AML-193 (cell line): ENCODE measurements around the gene ABTB2.

Experiments used
- DNase-seq, 2 experiments: peaks; one replicate each; lab custom pipeline; 2025; lab: John Stamatoyannopoulos, UW

ABTB2 gene

DNA sequence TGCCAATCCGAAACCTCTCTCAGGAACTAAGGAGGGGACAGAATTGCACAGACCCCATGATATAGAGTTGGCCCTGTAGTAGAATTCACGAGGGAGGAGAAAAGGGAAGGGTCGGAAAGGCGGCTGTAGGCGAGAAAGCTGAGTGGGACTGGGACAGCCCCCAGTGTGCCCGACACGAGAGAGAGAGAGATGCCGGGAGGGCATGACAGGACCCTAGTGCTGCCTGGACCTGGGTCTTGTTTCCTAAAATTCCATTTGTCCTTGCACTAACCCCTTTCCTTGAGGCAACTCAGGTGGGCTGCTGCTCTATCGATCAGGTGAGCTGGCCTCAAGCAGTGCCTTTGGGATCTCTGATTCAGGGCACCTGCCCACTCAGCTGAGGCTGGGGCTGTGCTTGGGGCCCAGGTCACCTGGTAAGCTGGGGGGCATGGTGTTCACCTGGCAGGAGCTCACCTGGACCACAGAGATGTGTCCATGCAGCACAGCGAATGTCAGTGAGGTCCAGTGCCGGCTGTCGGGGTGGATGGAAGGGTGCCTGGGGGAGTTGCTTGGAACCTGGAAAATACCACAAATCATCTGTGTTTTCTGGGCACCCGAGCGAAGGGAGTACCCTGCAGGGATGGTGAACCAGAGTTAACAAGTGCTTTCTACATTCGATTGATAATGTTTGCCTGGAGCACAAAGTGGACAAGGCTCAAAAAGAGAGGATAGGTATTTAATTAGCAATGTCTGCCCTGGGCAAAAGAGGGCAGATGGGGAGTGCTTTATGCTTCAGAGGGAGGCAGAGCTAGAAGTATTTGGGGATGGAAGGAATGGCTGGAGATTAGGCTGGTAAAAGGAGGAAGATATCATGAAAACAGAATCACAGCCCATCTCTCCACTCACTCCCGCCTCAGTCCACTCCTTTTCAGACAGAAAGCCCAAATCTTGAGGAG is 190.7 kb downstream of the ABTB2 start:
- DNase-seq: no peak

DNA sequence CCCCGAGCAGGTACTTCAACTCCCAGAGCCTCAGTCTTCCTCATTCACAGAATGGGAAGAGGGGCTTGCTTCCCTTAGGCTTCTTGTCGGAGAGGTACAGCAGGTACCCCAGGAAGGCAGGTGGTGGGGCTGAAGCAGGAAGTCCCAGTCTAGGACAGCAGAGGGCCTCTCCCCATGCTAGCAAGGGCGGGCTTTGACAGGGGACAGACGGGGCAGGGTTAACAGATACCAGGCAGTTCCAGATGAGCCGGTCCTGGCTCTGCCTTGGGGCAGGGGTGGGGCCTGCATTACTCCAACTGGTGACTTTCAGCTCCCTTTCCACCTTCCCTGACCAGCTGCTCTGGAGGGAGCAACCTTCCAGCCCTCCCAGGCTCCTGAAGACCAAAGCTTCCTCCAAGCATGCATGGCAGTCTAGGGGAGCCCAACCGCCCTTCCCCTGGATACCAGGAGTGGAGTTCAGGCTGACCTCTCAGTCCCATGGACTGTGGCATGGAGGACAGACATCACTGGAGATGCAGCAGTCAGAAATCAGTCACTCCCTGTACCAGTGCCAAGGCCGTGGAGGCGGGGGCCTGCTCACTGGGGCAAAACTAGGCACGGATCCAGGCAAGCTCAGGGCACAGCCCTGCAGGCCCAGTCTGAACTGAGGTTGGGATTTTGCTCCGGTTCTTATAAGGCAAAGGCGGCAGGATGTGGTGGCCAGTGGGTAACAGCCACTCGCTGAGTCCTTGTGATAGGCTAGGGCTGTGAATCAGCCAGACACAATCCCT is 191.8 kb downstream of the ABTB2 start:
- no peak for DNase-seq

DNA sequence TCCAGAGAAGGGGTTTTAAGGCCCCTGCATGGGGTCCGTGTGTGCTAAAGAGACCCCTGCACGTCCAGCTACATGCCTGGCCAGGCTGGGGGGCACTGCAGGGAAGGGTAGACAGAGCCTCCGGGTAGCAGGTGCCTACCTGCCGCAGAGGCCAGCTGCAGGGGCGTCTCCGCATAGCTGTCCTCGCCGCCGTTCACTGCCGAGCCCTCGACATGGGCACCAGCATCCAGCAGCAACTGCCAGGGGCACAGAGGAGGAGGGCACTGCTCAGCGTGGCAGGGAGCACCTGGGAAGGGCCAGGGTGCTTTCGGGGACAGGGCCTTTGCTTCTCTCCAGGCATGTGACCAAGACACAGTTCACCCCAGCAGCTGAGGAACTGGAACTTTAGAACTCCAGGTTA is 192.7 kb downstream of the ABTB2 start:
- no peak for DNase-seq

DNA sequence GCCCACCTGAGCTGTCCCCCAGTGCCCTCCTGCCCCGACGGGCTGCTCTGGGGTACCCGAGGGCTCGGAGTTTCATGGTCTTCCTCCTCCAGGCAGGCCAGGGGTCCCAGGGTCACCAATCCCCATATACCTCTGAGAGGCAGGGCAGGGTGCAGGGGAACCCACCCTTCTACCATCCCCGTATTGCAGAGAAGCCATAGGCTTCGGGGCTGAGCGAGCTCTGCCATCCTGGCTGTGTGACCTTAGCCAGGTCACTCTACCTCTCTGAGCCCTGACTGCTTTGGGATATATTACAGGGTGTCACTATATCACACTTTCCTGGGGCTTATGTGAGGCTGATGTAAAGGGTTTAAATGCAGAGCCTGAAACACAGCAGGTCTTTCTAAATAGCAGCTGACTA is 195.0 kb downstream of the ABTB2 start:
- DNase-seq: no peak

DNA sequence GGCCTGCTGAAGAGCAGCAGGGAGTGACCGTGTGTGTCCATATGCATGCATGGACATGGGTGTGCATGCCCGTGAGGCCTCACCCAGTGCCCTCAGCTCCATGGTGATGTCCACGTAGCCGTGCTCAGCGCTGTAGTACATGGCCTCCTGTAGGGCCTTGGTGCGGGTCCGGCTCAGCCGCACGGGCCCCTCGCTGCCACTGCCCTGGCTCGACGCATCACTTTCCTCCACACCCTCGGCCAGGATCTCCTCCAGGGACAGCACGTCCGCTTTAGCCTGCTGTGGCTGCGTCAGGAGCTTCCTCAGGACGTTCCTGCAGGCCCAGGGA is 195.4 kb downstream of the ABTB2 start:
- DNase-seq: no peak

DNA sequence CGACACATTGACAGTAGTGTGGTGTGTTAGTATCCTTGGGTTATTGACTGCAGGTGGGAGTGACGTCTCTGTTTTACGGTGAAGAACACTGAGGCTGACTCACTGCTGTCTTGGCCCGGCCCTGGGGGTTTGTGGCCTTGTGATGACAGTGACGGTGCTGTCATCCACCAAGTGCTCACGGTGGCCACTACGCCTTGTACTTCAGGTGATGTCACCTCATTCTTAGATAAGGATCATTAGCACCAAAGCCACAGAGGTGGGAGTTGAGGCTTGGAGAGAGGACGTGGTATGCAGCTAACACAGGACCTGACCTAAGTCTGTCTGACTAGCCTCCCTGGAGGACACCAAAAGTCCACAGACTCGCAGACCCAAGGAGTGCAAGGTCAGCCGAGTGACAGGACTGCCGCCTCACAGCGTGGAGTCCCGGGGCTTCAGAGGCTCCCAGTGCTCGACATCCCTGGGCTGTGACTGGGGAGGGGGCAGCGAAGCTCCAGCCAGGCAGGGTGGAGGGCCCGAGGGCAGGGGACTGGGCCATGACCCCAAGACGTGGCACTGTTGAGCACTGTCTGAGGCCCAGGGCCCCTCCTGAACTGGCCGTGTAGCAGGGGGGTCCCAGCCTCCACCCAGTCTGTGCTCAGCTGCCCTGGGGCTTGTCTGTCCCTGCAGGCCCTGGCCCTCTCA is 195.9 kb downstream of the ABTB2 start:
- no peak for DNase-seq

DNA sequence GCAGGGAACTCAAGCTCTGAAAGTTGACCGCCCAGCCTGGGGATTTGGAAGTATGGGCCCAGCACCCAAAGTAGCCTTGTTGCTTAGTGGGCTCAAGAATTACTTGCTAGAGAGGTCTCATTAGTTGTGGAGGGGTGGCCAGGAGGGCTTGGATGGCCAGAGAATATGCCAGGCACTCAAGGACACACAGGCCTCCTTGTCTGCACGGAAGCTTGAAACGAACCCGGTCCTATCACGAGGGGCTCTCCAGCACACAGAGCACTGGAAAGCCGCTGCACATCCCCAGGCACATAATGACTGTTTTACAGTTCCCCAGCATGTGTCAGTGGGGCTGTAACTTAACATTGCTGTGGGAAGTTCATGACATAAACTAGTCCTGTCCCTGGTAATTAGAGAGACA is 196.4 kb downstream of the ABTB2 start:
- no peak for DNase-seq

DNA sequence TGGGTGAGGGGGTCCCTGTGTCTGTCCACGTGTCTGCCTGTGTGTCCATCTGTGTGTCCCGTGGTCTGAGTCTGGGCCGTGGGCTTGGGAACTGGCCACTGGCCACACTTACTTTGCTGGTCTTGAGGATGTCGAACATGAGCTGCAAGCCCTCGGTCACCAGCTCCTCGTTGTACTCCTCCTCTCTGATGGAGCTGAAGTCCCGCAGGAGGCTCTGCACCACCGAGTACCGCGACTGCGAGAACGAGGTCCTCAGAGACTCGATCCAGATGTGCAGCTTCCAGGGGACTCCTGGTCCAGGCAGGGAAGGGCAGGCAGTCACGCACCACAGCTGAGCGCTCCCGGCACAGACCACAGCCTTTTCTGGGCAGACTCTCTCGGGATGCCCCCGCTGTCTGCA is 197.0 kb downstream of the ABTB2 start:
- DNase-seq: no peak

DNA sequence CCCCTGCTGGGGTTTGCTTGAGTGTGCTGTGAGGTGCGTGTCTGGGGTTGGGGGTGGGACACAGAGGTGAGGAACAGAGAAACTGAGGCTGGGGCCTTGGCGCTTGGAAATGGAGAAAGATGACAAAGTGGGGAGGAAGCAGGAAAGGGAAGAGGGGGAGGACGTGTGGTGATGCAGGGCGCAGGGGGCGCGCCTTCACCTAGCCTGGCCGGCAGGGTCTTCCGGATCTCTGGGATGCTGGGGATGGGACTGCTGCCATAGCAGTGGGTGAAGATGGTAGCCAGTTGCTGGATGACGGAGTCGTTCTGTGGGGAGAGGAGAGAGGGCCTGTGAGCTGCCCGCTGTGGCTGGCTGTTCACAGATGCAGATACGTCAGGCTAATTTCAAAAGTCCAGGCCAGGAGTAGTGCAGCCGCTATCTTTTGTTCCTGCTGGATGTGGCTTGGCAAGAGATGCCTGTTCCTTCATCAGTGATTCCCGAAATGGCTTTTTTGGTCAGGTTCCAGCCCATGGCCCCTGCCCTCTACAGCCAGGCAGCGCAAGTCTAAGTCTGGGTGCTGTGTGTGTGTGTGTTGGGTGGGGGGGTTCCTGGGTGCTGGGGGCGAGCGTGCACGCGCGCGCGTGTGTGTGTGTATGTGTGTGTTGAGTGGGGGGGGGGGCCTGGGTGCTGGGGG is 197.6 kb downstream of the ABTB2 start:
- DNase-seq: no peak

DNA sequence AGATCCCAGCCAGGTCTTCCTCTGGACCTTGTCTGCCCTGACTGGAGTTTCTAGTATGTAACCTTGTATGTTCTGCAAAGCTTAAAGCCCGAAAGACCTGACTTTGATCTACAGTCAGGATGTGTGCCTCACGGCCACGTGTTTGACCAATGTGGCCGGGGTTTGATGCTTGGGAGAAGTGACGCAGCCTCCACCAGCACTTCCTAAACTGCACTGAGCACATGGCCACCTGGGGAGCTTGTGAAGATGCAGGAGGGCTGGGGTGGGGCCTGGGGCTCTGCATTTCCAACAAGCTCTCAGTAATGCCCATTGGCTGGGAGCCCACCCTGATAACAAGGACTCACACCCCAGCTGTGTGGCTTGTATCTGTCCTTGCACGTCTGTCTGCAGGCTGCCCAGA is 199.1 kb downstream of the ABTB2 start:
- DNase-seq: no peak

DNA sequence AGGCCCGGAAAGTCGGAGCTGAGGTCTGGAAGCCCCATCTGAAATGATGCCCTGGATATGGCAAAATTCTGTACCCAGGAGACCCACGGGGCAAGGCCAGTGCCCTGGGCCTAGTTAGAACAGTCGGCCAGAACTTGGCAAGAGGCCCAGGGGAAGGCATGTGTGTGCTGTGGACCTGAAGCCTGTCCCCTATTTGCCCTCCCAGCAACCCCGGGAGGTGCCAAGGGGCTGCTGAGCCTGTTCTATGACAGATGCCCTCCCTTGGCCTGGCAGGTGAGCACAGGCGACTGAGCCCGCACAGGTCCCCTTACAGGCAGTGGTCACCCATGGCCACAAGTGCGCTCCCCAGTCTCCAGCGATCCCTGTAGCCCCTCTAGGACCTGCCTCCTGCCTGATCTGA is 200.6 kb downstream of the ABTB2 start:
- DNase-seq: no peak

DNA sequence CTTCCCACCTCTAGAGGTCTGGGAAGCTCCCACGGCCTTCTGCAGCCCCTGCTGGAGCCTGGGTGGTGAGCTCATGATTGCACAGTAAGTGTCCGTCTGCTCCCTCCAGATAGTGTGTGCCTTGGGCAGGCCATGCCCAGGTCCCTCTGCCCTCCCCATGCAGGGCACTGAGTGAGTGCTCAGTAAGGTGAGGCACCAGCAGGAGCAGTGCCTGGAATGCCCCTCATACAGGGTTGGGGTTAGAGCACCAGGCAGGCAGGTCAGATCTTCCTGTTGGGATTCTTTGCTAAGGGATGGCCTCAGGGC is 202.1 kb downstream of the ABTB2 start:
- DNase-seq: no peak

DNA sequence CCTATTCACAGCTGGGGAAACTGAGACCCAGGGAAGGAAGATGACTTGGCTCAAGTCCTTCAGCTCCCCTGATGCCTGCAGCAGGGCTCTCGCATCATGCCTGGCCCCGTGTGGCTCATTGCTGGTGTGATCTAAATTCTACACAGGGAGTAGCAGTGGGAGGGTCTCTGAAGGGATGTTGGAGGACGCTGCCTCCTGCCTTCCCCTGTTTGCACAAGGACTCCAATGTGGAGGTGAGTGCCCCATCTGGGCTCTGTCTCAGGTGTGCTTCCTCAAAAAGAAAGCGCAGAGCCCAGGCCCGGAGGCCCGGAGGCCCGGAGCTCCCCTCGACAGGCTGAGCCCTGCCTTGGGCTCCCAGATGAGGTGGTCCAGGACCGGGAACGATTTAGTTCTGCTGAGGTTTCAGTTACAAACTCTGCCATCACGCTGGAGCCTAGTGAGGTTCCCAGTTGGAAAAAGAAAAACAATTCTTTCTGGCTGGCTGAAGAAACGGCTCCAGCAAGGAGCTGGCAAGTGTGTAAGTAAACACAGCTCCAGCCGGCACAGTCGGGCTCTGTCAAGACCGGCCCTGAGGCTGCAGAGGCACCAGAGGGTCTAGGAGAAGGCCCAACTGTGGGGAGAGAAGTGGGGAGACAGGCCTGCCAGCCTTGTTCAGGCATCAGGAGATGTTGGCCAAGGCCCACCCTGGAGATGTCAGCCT is 202.6 kb downstream of the ABTB2 start:
- no peak for DNase-seq

DNA sequence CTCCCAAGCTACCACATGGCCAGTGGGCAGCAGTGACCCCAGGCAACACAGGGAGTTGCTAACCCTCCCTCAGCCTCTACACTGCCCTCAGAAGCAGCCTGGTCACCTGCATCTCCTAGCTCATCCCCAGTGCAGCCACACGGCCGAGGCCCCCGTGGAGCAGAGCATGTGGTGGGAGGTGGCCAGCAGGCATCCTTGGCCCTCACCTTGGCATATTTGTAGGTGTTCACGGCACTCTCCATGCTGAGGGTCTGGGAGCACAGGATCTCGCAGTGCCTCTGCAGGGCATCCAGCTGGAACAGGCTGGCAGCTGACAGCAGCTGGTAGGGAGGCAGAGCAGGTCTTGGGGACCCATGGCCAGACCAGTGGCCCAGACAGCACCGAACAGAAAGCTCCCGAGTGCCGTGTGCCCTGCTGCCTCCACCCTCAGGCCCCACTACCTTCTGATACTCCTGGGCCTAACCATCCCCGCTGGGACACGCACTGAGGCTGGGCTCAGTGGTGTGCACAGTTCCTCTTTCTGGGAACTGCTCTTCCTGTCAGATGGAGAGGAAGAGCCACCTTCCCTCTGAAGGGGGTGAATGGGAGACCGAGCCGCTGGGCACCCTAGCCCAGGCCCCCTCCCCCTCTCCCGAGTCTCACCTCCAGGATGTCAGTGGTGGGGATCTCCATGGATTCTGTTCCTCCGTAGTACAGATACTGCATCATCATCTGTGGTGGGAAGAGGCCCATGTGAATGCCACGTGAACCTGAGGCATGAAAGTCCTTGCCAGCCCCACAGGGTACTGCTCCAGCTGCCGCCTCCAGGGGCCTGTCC is 203.5 kb downstream of the ABTB2 start:
- DNase-seq: peak; percentile 37 to 49

DNA sequence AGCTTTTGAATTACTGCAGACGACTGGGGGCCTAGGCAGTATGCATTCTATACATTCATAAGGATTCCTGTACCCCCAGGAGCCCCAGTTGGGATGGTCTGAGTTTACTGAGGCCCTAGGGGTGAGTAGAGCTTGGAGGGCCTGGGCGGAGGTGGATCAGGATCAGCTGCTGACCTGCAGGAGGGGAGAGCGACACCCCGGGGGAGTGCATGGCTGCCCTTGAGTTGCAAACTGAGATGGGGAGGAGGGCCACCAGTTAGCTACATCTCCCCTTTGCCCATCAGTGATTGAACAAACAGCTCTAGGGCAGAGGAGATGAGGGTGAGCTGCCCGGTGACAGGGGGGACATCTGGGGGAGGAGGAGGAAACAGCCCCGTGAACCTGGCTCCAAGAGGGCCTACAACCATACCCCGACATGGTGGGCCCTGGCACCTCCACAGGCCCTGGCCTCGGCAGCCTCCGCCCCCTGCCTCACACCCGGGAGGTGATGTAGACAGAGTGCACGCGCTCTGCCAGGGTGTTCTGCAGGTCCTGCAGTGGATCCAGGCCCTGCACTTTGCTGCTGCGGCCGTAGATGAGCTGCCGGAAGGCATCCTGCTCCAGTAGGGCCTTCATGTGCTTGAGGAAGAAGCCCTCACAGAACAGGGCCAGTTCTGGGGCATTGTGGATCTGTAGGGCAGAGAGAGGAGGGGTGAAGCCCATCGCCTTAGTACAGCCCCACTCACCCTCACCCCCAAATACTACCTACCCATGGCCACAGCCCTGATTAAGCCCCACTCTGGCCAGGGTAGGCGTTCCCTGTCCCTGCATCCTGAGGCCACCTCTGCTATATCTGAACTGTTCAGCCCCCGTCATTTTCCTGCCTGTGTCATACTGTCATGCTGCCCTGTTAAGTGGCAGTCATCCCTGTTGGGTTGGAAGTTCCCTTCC is 205.6 kb downstream of the ABTB2 start:
- no peak for DNase-seq

DNA sequence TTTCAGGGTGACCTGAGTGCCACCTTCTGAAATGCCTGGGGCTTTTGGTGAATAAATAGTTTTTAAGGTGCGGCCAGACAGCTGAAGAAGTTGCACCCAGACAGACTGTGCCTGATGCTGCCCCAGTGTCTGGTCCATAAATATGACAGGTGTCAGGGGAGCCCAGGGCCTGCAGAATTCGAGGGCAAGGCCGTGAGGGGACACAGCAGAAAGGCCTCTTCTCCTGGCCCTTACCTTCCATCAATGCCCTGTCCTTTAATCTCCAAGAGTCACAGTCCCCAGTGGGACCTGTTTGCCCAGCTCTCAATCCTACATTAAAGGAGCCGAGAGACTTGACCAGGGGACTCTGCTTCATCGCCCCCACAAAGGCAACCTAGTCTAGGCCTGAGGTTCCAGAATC is 206.6 kb downstream of the ABTB2 start:
- no peak for DNase-seq

DNA sequence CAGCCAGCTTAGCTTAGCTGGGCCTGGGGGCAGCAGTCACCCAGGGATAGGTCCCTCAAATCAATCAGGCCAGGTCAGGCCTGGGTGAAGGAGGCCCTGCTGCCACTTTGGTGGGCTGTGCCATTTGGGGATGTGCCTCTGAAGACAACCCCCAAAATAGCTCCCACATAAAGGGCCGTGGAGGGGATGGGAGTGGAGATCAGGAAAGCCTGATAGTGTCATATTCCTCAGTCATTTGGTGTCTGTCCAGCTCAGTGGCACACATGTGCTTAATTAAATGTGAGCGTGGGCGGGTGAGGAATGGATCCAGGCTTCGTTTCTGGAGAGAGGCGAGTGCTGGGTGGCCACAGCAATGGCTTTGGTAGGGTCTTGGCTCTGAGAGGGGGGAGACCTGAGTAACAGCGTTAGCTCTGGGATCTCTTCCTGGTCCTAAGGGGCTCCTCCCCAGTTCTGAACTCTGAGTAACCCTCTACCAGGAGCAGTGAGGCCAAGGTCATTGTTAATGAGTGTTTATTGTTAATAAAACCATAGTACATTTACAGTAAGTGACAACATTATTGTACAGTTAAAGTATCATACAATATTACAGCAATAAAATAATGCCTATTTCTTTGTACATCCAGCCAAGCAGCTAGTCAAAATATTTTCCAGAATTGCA is 207.2 kb downstream of the ABTB2 start:
- DNase-seq: no peak

DNA sequence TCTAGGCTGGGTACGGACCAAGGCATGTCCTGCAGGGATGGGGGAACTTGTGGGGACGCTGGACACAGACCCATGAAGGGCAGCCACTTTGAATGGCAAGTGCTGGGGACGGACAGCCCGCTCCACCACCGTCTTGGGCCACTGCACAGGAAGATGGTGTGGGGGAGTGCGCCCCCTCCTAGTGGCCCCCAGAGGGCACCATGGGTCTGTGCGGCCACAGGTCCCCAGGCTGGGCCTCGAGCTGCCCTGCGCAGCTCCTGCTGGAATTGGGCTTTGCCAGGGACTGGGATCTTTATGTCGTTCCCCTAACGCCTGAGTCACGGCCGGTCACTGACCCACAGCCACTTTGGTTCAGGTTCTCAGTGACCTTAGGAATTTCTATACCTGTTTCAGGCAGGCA is 208.0 kb downstream of the ABTB2 start:
- no peak for DNase-seq

DNA sequence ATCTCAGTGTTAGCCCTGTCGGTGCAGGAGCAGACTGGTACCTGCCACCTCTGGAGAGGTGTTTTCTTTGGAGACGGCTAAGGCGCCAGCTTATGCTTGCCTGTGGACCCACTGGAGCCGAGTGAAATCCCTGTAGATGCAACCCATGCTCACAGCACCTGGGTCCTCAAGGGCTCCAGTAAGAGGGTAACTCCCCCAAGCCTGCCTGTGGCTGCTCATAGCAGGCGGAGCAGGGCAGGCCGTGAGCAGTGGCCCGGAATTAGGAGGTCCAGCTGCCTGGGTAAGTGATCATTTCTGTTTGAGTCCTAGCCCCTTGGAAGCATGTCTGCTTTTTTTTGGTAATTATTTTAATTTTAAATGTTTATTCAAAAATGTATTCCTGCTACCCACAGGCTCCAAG is 208.5 kb downstream of the ABTB2 start:
- DNase-seq: no peak
